ENCODE results near the gene KIF6.

KIF6 gene

GRCh38 chr6:39387785-39388184 is 337.4 kb downstream of the KIF6 start:
- DNase-seq (ENCODE audit: low read depth, low spot score) = no peak

GRCh38 chr6:39386487-39386886 is 338.7 kb downstream of the KIF6 start:
- no peak for DNase-seq (ENCODE audit: low read depth, low spot score)

DNA sequence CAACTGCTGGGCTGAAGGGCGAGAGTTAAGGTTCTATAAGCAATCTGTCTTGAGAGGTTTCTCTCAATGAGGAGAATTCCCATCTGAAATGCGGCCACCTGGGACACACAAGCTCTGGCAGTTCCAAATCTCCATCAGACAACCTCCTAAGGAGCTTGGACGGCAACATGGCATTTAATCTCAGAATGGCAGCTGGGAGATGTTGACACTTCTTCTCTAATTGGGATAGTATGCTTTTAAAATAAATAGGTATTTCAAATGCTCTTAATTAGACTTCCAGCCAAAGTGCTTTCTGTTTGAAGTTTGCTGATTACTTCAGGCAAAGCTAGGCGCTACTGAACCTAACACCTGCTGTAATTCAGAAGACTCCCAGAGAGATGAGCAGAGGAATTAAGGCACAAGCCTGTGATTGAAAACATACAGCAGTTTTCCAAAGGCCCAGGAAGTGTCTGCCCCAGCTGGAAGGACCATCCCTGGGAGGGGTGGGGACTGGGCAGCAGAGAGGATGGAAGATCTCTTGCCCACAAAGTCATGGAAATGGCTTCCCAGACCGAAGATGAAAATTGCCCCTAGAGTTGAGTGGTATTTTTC is 343.6 kb downstream of the KIF6 start:
- DNase-seq (ENCODE audit: low read depth, low spot score) = no peak

DNA sequence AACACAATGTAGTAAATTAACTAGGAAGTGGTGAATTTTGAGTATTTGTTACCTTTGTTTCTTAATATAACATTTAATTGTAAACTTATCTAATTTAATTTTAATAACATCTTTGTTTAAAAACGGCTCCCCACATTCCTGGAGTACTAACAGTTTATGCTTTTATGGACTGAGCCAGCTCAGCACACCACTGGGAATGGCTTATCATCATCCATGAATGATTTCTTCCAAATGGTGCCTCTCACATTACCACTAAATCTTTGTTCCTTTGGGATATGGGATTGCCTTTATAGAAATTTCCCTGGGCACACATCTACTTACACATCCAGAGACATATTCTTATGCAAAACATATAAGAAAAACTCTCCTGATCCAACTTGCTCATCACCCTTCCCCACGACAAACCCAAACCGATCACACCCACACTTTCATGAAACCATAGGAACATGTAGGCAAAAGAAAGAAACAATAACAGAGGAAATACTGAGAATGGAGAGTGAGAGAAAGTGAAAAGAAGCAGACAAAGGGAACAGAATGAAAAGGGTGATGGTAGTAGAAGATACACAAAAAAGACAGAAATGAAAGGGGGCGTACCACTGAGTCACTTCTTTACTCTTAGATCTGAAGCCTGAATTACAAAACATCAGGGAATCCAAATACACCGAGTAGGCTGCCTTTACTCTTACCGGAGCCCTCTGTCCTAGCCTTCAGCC is 344.2 kb downstream of the KIF6 start:
- no peak for DNase-seq (ENCODE audit: low read depth, low spot score)

GRCh38 chr6:39378960-39379425 is 346.2 kb downstream of the KIF6 start:
- DNase-seq (ENCODE audit: low read depth, low spot score) = no peak

- no peak for DNase-seq (ENCODE audit: low read depth, low spot score)
Observed at GRCh38 chr6:39378175-39378959, 346.8 kb downstream of the KIF6 start.

- peak; percentile 45 for DNase-seq (ENCODE audit: low read depth, low spot score)
Observed at GRCh38 chr6:39377539-39377950, 347.7 kb downstream of the KIF6 start.

DNA sequence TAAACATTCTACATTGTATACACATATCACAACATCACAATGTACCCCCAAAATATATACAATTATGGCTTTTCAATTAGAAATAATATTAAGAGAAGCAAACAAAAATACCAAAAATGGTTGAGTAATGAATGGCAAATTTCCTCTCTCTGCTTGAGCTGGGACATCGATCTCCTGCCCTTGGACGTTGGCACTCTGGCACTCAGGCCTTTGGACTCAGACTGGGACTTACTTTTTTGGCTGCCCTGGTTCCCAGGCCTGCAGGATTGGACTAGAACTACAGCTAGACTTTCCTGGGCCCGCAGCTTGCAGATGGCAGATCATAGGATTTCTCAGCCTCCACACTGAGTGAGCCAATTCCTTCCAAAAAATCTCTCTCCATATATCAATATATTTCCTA is 349.8 kb downstream of the KIF6 start:
- DNase-seq (ENCODE audit: low read depth, low spot score) = no peak

GRCh38 chr6:39370390-39370789 is 354.8 kb downstream of the KIF6 start:
- DNase-seq (ENCODE audit: low read depth, low spot score) = no peak

DNA sequence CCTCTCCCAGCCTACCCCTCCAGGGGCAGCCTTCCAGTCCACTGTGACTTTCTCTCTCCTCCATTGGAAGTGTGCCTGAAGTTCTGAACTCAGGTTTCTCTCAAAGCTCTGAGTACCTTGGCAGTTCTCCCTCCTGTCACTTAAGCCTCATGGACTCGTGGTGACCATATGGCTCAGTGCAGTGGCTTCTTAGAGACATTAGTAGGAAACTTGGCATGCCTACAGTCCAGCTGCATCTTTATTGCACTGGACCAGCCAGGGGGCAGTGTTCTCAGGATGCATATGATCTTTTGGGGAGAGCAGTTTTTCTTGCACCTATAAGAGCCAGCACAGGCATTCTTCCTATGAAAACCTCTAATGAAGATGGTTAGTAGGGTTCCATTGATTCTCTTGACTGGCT is 355.2 kb downstream of the KIF6 start:
- no peak for DNase-seq (ENCODE audit: low read depth, low spot score)

GRCh38 chr6:39367700-39368099 is 357.5 kb downstream of the KIF6 start:
- no peak for DNase-seq (ENCODE audit: low read depth, low spot score)

DNA sequence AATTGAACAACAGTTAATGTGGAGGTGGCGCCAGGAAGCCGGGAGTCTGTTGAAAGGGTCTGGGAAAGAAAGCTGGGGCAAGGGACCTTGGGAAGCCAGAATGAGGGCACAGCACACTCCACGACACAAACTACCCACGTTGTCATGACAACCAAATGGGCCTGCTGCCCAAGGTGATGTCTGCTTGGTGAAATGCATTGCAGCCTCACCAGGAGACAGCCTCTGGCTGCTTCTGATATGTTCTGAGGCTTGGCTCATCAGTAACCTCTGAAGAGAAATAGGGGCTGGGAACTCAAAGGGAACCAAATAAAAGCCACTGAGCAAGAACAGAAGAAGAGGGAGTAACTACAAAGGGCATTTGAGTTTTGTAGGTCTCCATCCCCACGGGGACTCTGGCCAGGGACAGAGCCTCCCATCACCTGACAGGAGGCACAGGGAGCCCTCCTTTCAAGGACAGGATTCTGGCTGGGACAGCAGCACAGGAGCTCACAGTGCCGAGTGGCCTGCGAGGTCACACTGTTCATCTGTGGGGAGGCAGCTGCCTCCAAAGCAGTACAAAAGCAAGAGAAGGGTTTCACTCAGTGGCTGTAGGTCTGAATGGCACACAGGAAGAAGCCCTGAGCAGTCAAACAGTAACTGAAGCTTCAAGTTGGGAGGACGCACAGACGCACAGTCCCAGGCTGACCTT is 358.1 kb downstream of the KIF6 start:
- no peak for DNase-seq (ENCODE audit: low read depth, low spot score)

- no peak for DNase-seq (ENCODE audit: low read depth, low spot score)
Observed at GRCh38 chr6:39365281-39366074, 359.7 kb downstream of the KIF6 start.

DNA sequence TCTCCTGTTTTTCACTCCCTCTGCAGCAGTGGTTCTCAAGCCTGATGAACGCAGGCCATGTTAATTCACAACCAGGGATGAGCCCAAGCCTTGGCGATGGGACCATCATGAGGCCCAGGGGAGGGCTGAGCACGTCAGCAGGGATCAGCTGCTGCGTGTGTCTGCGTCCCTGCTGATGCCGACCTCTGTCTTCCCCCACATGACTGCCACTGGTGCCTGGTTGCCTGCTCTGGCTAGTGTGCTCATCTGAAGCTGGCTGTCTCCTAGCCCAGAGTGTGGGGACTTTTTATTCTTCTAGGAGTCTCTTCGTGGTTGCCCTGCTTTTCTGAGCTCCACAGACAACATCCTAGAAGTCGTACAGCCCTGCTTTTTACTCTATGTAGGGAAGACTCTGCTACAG is 361.9 kb downstream of the KIF6 start:
- DNase-seq (ENCODE audit: low read depth, low spot score) = no peak

DNA sequence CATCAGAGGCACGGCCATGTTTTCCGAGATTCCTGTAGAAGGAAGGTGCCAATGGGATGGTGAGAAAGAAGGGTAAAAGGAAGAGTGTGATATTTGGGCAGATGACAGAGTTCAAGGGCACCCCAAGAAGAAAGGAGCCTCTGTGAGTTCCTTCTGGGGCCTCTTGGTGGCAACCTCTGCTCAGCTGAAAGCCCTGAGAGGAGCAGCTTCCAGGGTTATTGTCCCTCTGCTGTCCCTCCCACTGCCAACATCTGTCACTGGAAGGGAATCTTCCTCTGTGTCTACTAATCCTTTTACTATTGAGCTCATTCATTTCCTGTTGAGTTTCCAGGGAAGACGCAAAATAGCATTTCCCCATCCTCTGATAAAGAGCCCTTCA is 362.7 kb downstream of the KIF6 start:
- DNase-seq (ENCODE audit: low read depth, low spot score) = no peak

- DNase-seq (ENCODE audit: low read depth, low spot score) = peak; percentile 29
Observed at GRCh38 chr6:39361657-39362486, 363.3 kb downstream of the KIF6 start.

DNA sequence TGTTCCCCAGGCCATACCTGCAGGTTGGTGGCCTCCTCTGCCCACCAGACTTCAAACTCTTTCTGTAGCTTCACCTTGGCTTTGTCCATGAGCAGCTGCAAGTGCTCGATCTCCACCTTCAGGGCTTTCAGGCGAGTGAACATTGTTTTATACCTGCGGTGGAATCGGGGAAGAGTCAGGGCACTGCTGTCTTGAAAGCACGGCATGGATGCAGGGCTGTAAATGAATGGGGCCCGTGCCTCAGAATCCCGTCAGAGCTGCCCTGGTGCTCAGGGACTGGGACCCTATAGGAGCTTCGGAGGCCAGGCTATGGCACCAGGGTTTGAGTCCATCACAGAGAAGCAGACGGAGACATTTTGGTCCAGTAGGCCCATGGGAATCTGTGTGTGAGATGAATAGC is 364.8 kb downstream of the KIF6 start:
- DNase-seq (ENCODE audit: low read depth, low spot score) = no peak

DNA sequence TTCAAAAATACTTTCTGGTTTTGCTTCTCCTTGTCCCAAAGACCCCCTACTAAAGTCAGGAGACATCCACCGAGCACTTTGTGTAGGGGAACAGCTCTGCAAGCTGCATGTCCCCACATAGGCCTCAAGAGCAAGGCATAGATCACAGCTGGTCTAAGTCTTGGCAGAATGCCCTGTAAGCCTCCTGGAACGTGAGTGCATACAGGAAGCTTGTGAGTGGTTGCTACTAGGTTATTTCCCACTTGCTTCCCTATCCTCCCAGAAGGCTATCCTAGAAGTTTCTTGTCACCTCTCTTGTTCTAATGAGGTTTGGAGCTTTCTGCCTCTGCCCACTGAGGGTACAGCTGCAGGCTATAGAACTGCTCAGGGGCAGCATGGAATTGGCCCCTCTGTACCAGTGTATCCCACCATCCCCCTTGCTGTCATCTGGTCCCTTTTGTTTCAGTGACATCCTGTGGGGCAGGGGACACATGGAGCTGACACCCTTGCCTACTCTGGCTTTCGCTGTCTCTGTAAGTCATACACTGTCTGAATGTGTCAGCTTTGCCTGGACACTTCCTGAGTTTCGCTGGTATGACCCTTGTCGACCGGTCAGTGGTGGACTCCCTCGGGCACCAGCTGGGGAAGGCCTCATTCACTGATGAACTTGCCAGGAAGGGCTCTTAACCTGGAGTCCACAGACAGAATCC is 367.1 kb downstream of the KIF6 start:
- DNase-seq (ENCODE audit: low read depth, low spot score) = peak; percentile 43

GRCh38 chr6:39353698-39354315 is 371.4 kb downstream of the KIF6 start:
- DNase-seq (ENCODE audit: low read depth, low spot score) = no peak
